Measurements from ENCODE around the gene PGLYRP3.

Gene PGLYRP3

GRCh38 chr1:153313288-153313687, 536 bp upstream of the PGLYRP3 start:
- no peak for DNase-seq

GRCh38 chr1:153310526-153310925, 2.2 kb downstream of the PGLYRP3 start:
- no peak for DNase-seq

- DNase-seq, result no peak
Observed at GRCh38 chr1:153309441-153309840, 3.3 kb downstream of the PGLYRP3 start.

- DNase-seq, result no peak
Observed at GRCh38 chr1:153308540-153308939, 4.2 kb downstream of the PGLYRP3 start.

- no peak for DNase-seq
Observed at GRCh38 chr1:153307221-153307600, 5.5 kb downstream of the PGLYRP3 start.

GRCh38 chr1:153306303-153307220, 6.2 kb downstream of the PGLYRP3 start:
- no peak for DNase-seq

- DNase-seq, result no peak
Observed at GRCh38 chr1:153305682-153306081, 7.1 kb downstream of the PGLYRP3 start.

- DNase-seq, result no peak
Observed at GRCh38 chr1:153302308-153302707, 10.4 kb downstream of the PGLYRP3 start.

GRCh38 chr1:153293851-153294250, 18.9 kb downstream of the PGLYRP3 start:
- no peak for DNase-seq

GRCh38 chr1:153293480-153293775, 19.3 kb downstream of the PGLYRP3 start:
- no peak for DNase-seq

GRCh38 chr1:153292740-153293479, 19.8 kb downstream of the PGLYRP3 start:
- DNase-seq, result no peak

GRCh38 chr1:153292185-153292584, 20.6 kb downstream of the PGLYRP3 start:
- no peak for DNase-seq

GRCh38 chr1:153291514-153291913, 21.2 kb downstream of the PGLYRP3 start:
- DNase-seq, result no peak

- DNase-seq, result no peak
Observed at GRCh38 chr1:153288634-153289275, 24.0 kb downstream of the PGLYRP3 start.

GRCh38 chr1:153277852-153278251, 34.9 kb downstream of the PGLYRP3 start:
- DNase-seq, result peak in 1 of 2 experiments; percentile 42

GRCh38 chr1:153272186-153272585, 40.6 kb downstream of the PGLYRP3 start:
- no peak for DNase-seq

GRCh38 chr1:153271711-153272110, 41.0 kb downstream of the PGLYRP3 start:
- DNase-seq, result no peak

GRCh38 chr1:153265457-153265856, 47.3 kb downstream of the PGLYRP3 start:
- no peak for DNase-seq

GRCh38 chr1:153262462-153263157, 50.1 kb downstream of the PGLYRP3 start:
- DNase-seq, result no peak

- no peak for DNase-seq
Observed at GRCh38 chr1:153262070-153262366, 50.7 kb downstream of the PGLYRP3 start.

GRCh38 chr1:153261281-153262069, 51.3 kb downstream of the PGLYRP3 start:
- DNase-seq, result peak in 1 of 2 experiments; percentile 22

GRCh38 chr1:153260585-153261280, 52.0 kb downstream of the PGLYRP3 start:
- DNase-seq, result no peak
